Osteocyte (in vitro differentiated cells): ENCODE results near the gene CRTAC1. TPM values are rescaled to one million over a fixed set of nuclear protein-coding genes. Genes with fewer than 3 reads are reported as not detected.

Experiments
- DNase-seq: peaks from one replicate; pipeline ENCODE4 v3.0.0; 2021; ENCODE audit warnings: mixed read lengths; ENCODE audit not compliant: unreplicated experiment; ENCODE audit errors: extremely low spot score
- H3K27ac Mint-ChIP-seq: one replicate; pipeline ENCODE4 v1.8.0; 2021; ENCODE audit warnings: mild to moderate bottlenecking, mixed read lengths; ENCODE audit not compliant: unreplicated experiment
- H3K27me3 Mint-ChIP-seq: one replicate; pipeline ENCODE4 v1.8.0; 2021; ENCODE audit warnings: mixed read lengths; ENCODE audit not compliant: unreplicated experiment
- H3K36me3 Mint-ChIP-seq: one replicate; pipeline ENCODE4 v1.8.0; 2021; ENCODE audit warnings: mixed read lengths; ENCODE audit not compliant: unreplicated experiment
- H3K4me1 Mint-ChIP-seq: one replicate; pipeline ENCODE4 v1.8.0; 2021; ENCODE audit warnings: mixed read lengths; ENCODE audit not compliant: unreplicated experiment
- H3K4me3 Mint-ChIP-seq: one replicate; pipeline ENCODE4 v1.8.0; 2021; ENCODE audit warnings: mild to moderate bottlenecking, moderate library complexity, mixed read lengths; ENCODE audit not compliant: unreplicated experiment
- H3K9me3 Mint-ChIP-seq: one replicate; pipeline ENCODE4 v1.8.0; 2021; ENCODE audit warnings: mixed read lengths; ENCODE audit not compliant: unreplicated experiment
- CTCF ChIP-seq: fragments of 200-600 bp; sonication (generic); IDR thresholded peaks from 2 replicates; pipeline ENCODE4 v1.5.0; 2021; ENCODE audit warnings: antibody characterized with exemption, mild to moderate bottlenecking, moderate library complexity
- total RNA-seq: library from RNA; stranded (reverse); gene quantifications from 2 replicates; pipeline ENCODE4 v1.2.1, GENCODE V29; 2021

Gene CRTAC1
- total RNA-seq, 1 donor from 2014 or later: 0.16 TPM

- peaks cover 13% of the 10 kb centered on the region for H3K4me1 Mint-ChIP-seq
- TF ChIP-seq CTCF: no peak
- no peak overlapping the region for H3K27ac Mint-ChIP-seq
- H3K9me3 Mint-ChIP-seq: no peaks in the 10 kb centered on the region
- peaks cover 24% of the 10 kb centered on the region for H3K27me3 Mint-ChIP-seq
- DNase-seq: no peak
- H3K36me3 Mint-ChIP-seq: no peaks in the 10 kb centered on the region
- H3K4me3 Mint-ChIP-seq: no peak overlapping the region
Measured at GRCh38 chr10:97858001-97858439, 172.4 kb downstream of the CRTAC1 start.

- Mint-ChIP-seq H3K36me3 (no peaks in the 10 kb centered on the region), H3K27ac (no peak overlapping the region), H3K4me1 (peaks cover 13% of the 10 kb centered on the region), H3K4me3 (no peak overlapping the region), H3K27me3 (peaks cover 34% of the 10 kb centered on the region), H3K9me3 (no peaks in the 10 kb centered on the region)
- TF ChIP-seq CTCF: no peak
- no peak for DNase-seq
Measured at GRCh38 chr10:97854743-97855142, 175.7 kb downstream of the CRTAC1 start.

- Mint-ChIP-seq H3K4me3 (no peak overlapping the region), H3K36me3 (no peaks in the 10 kb centered on the region), H3K27me3 (peaks cover 36% of the 10 kb centered on the region), H3K27ac (no peak overlapping the region), H3K4me1 (peaks cover 18% of the 10 kb centered on the region), H3K9me3 (no peaks in the 10 kb centered on the region)
- no peak for DNase-seq
- no peak for TF ChIP-seq CTCF
Measured at GRCh38 chr10:97852840-97853405, 177.5 kb downstream of the CRTAC1 start.

- Mint-ChIP-seq H3K9me3 (no peaks in the 10 kb centered on the region), H3K27ac (no peak overlapping the region), H3K27me3 (peaks cover 36% of the 10 kb centered on the region), H3K4me1 (peaks cover 18% of the 10 kb centered on the region), H3K36me3 (no peaks in the 10 kb centered on the region), H3K4me3 (no peak overlapping the region)
- no peak for TF ChIP-seq CTCF
- no peak for DNase-seq
Measured at GRCh38 chr10:97852277-97852676, 178.1 kb downstream of the CRTAC1 start.

- Mint-ChIP-seq H3K9me3 (no peaks in the 10 kb centered on the region), H3K27ac (no peak overlapping the region), H3K4me3 (no peak overlapping the region), H3K4me1 (peaks cover 18% of the 10 kb centered on the region), H3K27me3 (peaks cover 30% of the 10 kb centered on the region), H3K36me3 (no peaks in the 10 kb centered on the region)
- no peak for TF ChIP-seq CTCF
- no peak for DNase-seq
Measured at GRCh38 chr10:97851341-97852001, 178.9 kb downstream of the CRTAC1 start.
